Left forelimb (tissue), 1 donor: ENCODE results near the gene MTA3.
"Not testable (repeated sequence)": the region's sequence is repeated elsewhere in the genome, so short reads cannot be mapped to it uniquely, and the experiment has no call there.

Experiments used
- DNase-seq: peaks from one replicate; pipeline ENCODE4 v3.0.0-alpha.2; 2018; ENCODE audit warnings: low spot score

Gene MTA3

GRCh38 chr2:42663106-42663780 is 94.8 kb downstream of the MTA3 start:
- peak; percentile 75 for DNase-seq

- no peak for DNase-seq
Measured at GRCh38 chr2:42663828-42664227, 95.4 kb downstream of the MTA3 start.

- no peak for DNase-seq
Measured at GRCh38 chr2:42673989-42674579, 105.7 kb downstream of the MTA3 start.

- DNase-seq = no peak
Measured at GRCh38 chr2:42675815-42676214, 107.4 kb downstream of the MTA3 start.

- no peak for DNase-seq
Measured at GRCh38 chr2:42685303-42685702, 116.9 kb downstream of the MTA3 start.

GRCh38 chr2:42693013-42693615 is 124.7 kb downstream of the MTA3 start:
- no peak for DNase-seq

- DNase-seq = no peak
Measured at GRCh38 chr2:42693688-42694479, 125.5 kb downstream of the MTA3 start.

- no peak for DNase-seq
Measured at GRCh38 chr2:42696987-42697386, 128.6 kb downstream of the MTA3 start.

- no peak for DNase-seq
Measured at GRCh38 chr2:42698940-42699339, 130.5 kb downstream of the MTA3 start.

GRCh38 chr2:42706836-42707235 is 138.4 kb downstream of the MTA3 start:
- DNase-seq = no peak

GRCh38 chr2:42708179-42708578 is 139.7 kb downstream of the MTA3 start:
- no peak for DNase-seq

GRCh38 chr2:42711896-42712295 is 143.5 kb downstream of the MTA3 start:
- no peak for DNase-seq

- no peak for DNase-seq
Measured at GRCh38 chr2:42712934-42713333, 144.5 kb downstream of the MTA3 start.

GRCh38 chr2:42713920-42714319 is 145.5 kb downstream of the MTA3 start:
- DNase-seq = no peak

- no peak for DNase-seq
Measured at GRCh38 chr2:42714686-42715085, 146.3 kb downstream of the MTA3 start.

GRCh38 chr2:42721898-42722297 is 153.5 kb downstream of the MTA3 start:
- DNase-seq = no peak

- no peak for DNase-seq
Measured at GRCh38 chr2:42722320-42723190, 154.1 kb downstream of the MTA3 start.

- no peak for DNase-seq
Measured at GRCh38 chr2:42723465-42723864, 155.0 kb downstream of the MTA3 start.

GRCh38 chr2:42724886-42725285 is 156.5 kb downstream of the MTA3 start:
- DNase-seq = no peak

- no peak for DNase-seq
Measured at GRCh38 chr2:42725657-42726056, 157.2 kb downstream of the MTA3 start.

- no peak for DNase-seq
Measured at GRCh38 chr2:42726680-42727079, 158.2 kb downstream of the MTA3 start.

GRCh38 chr2:42731316-42731715 is 162.9 kb downstream of the MTA3 start:
- DNase-seq = not testable (repeated sequence)
